Effector memory CD8-positive, alpha-beta T cell (primary cell): ENCODE measurements around the gene CLEC4M.

Experiments
- ATAC-seq: fragments of 150-1000 bp; cut with Tn5 transposase; replicated peaks from 2 replicates; pipeline ENCODE4 v1.10.0; 2021; ENCODE audit warnings: mild to moderate bottlenecking, moderate library complexity
- DNase-seq, 3 experiments: peaks; one replicate each; pipeline ENCODE4 v3.0.0; 2021
- H3K27ac Mint-ChIP-seq, 2 donors: one replicate each; pipeline ENCODE4 v1.8.0; 2022; ENCODE audit warnings: mild to moderate bottlenecking in 2 of 2, mixed read lengths in 2 of 2, moderate library complexity in 2 of 2
- H3K27me3 Mint-ChIP-seq, 2 donors: one replicate each; pipeline ENCODE4 v1.8.0; 2022; ENCODE audit warnings: mixed read lengths in 2 of 2
- H3K36me3 Mint-ChIP-seq: one replicate; pipeline ENCODE4 v1.8.0; 2022; ENCODE audit warnings: mild to moderate bottlenecking, moderate library complexity, mixed read lengths; ENCODE audit not compliant: insufficient read depth
- H3K4me1 Mint-ChIP-seq, 2 donors: one replicate each; pipeline ENCODE4 v1.8.0; 2022; ENCODE audit warnings: low read depth in 2 of 2, mixed read lengths in 2 of 2
- H3K4me3 Mint-ChIP-seq, 2 donors: one replicate each; pipeline ENCODE4 v1.8.0; 2022; ENCODE audit warnings: mild to moderate bottlenecking in 2 of 2, mixed read lengths in 2 of 2, moderate library complexity in 2 of 2
- H3K9me3 Mint-ChIP-seq, 2 donors: one replicate each; pipeline ENCODE4 v1.8.0; 2022; ENCODE audit warnings: mixed read lengths in 2 of 2
- total RNA-seq, 9 experiments: gene quantifications; one replicate each; lab custom pipeline; 2026; lab: John Stamatoyannopoulos, UW

The CLEC4M gene
- total RNA-seq = 0 to 0.13 (median 0) reads per million in 9 experiments

GRCh38 chr19:7762719-7763293, at the start of gene CLEC4M:
CLEC4M (plus strand) TSS chr19:7763243; CDS start chr19:7763267, 24 bp downstream.
- no peaks in the 10 kb centered on the region for H3K4me1 Mint-ChIP-seq
- H3K36me3 Mint-ChIP-seq = peaks cover 9% of the 10 kb centered on the region
- no peak for DNase-seq
- H3K4me3 Mint-ChIP-seq = no peak within 1 kb of the TSS
- H3K9me3 Mint-ChIP-seq = peaks cover 0 to 19% of the 10 kb centered on the region in 2 donors
- H3K27me3 Mint-ChIP-seq = peaks cover 19 to 56% of the 10 kb centered on the region in 2 donors
- no peak for ATAC-seq
- peak within 1 kb of the TSS in 1 of 2 donors; percentile 2 for H3K27ac Mint-ChIP-seq

- Mint-ChIP-seq H3K27me3 (no peaks in the 10 kb centered on the region), H3K4me1 (peaks cover 0 to 6% of the 10 kb centered on the region in 2 donors)
Observed at GRCh38 chr19:7715671-7716070, 47.4 kb upstream of the CLEC4M start.

DNA sequence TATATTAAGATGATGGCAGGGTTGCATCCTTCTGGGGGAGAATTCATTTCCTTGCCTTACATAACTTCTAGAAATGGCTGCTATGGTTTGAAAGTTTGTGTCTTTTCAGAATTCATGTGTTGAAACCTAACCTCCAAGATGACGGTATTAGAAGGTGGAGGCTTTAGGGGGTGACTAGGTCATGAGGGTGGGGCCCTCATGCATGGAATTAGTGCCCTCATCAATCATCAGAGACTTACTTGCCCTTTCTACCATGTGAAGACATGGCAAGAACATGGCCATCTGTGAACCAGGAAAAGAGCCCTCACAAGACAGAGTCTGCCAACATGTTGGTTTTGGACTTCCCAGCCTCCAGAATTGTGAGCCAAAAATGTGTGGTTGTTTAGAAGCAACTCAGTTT, 46.3 kb upstream of the CLEC4M start:
- no peak for DNase-seq
- no peaks in the 10 kb centered on the region for H3K27me3 Mint-ChIP-seq
- H3K36me3 Mint-ChIP-seq = no peaks in the 10 kb centered on the region
- H3K27ac Mint-ChIP-seq = peak overlapping the region in 1 of 2 donors; percentile 27
- H3K4me3 Mint-ChIP-seq = no peak overlapping the region
- ATAC-seq = no peak
- H3K9me3 Mint-ChIP-seq = peaks cover 0 to 3% of the 10 kb centered on the region in 2 donors
- peaks cover 0 to 6% of the 10 kb centered on the region in 2 donors for H3K4me1 Mint-ChIP-seq

More at GRCh38 chr19:7715671-7716070, 47.4 kb upstream of the CLEC4M start:
- Mint-ChIP-seq H3K4me3 (no peak overlapping the region), H3K36me3 (no peaks in the 10 kb centered on the region), H3K9me3 (peaks cover 0 to 3% of the 10 kb centered on the region in 2 donors), H3K27ac (peak overlapping the region in 1 of 2 donors; percentile 27)
- ATAC-seq (no peak), DNase-seq (no peak)

- Mint-ChIP-seq H3K9me3 (peaks cover 0 to 3% of the 10 kb centered on the region in 2 donors), H3K27ac (peak overlapping the region in 1 of 2 donors; percentile 55), H3K27me3 (peaks cover 0 to 11% of the 10 kb centered on the region in 2 donors), H3K4me1 (peaks cover 0 to 6% of the 10 kb centered on the region in 2 donors), H3K36me3 (no peaks in the 10 kb centered on the region), H3K4me3 (peak overlapping the region in 1 of 2 donors; percentile 52)
- DNase-seq (peak in 1 of 3 experiments; percentile 11), ATAC-seq (peak; percentile 90)
Observed at GRCh38 chr19:7718668-7719067, 44.4 kb upstream of the CLEC4M start.

DNA sequence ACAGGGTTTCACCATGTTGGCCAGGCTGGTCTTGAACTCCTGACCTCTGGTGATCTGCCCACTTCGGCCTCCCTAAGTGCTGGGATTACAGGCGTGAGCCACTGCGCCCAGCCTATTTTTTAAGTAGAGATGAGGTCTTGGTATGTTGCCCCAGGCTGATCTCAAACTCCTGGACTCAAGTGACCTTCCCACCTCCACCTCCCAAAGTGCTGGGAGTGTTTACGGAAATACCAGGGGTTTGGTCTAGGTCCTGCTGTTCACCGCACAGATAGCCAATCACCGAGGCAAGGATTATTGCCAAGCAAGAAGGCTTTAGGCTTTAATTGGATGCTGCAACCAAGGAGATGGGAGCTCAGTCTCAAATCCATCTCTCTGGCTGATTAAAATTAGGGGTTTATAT, 42.7 kb upstream of the CLEC4M start:
- DNase-seq = no peak
- Mint-ChIP-seq H3K27me3 (peaks cover 0 to 25% of the 10 kb centered on the region in 2 donors), H3K36me3 (no peaks in the 10 kb centered on the region), H3K27ac (no peak overlapping the region), H3K4me1 (peaks cover 0 to 6% of the 10 kb centered on the region in 2 donors), H3K4me3 (no peak overlapping the region), H3K9me3 (peaks cover 0 to 3% of the 10 kb centered on the region in 2 donors)
- no peak for ATAC-seq

DNA sequence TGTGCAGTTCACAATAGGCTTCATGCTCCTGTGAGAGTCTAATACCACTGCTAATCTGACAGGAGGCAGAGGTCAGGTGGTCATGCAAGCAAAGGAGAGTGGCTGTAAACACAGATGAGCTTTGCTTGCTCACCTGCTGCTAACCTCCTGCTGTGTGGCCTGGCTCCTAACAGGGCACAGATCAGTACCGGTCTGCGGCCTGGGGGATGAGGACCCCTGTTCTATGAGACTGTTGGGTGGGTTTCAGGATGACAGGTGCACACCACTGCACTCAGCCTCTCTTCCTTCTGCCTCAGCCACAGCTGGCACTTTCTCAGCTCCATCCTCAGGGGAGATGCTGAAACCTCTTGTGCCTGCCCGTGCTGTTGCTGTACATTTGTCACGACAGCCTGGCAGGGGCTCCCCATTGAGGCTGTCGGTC, 40.8 kb upstream of the CLEC4M start:
- H3K27ac Mint-ChIP-seq = no peak overlapping the region
- DNase-seq = no peak
- ATAC-seq = no peak
- H3K36me3 Mint-ChIP-seq = no peaks in the 10 kb centered on the region
- H3K4me1 Mint-ChIP-seq = peaks cover 0 to 6% of the 10 kb centered on the region in 2 donors
- peaks cover 2 to 35% of the 10 kb centered on the region in 2 donors for H3K27me3 Mint-ChIP-seq
- H3K4me3 Mint-ChIP-seq = no peak overlapping the region
- H3K9me3 Mint-ChIP-seq = no peaks in the 10 kb centered on the region

DNA sequence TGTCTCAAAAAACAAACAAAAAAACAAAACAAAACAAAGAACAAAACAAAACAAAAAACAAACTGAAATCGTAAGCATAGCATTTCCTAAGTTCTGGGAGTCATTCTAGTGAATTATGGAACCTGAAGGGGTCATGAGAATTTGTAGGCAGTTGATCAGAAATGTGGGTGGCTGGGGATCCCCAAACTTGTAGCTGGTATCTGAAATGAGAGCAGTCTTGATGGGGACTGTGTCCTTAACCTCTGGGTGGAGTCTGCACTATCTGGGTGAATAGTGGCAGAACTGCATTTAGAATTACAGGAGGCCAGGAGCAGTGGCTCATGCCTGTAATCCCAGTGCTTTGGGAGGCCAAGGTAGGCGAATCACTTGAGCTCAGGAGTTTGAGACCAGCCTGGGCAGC, 37.3 kb upstream of the CLEC4M start:
- H3K36me3 Mint-ChIP-seq = no peaks in the 10 kb centered on the region

DNA sequence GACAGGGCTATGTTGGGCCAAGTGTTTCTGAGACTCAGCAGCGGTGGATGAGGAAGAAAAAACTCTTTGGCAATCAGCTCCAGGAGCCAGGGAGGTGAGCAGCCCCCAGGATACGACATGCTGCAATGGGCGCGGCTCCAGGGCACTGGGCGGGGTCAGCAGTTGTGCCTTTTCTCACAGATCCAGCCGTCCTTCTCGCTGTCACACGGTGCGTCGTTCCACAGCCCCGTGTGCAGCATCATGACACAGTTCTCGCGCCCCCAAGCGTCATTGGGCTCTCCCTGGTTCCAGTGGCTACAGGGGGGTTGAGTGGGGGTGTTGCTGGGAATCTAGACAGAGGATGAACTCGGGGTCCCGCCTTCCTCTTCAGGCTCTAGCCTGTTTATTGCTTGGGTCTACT, 33.8 kb upstream of the CLEC4M start:
- DNase-seq (no peak), ATAC-seq (no peak)
- Mint-ChIP-seq H3K4me3 (no peak overlapping the region), H3K36me3 (no peaks in the 10 kb centered on the region), H3K27ac (no peak overlapping the region), H3K4me1 (peaks cover 4 to 6% of the 10 kb centered on the region in 2 donors), H3K27me3 (peaks cover 44 to 71% of the 10 kb centered on the region in 2 donors), H3K9me3 (no peaks in the 10 kb centered on the region)

More for the DNA sequence above, 37.3 kb upstream of the CLEC4M start:
- DNase-seq (no peak), ATAC-seq (no peak)
- Mint-ChIP-seq H3K27ac (no peak overlapping the region), H3K27me3 (peaks cover 33 to 67% of the 10 kb centered on the region in 2 donors), H3K4me3 (no peak overlapping the region), H3K4me1 (peaks cover 4 to 6% of the 10 kb centered on the region in 2 donors), H3K9me3 (no peaks in the 10 kb centered on the region)

GRCh38 chr19:7729831-7730285, 33.2 kb upstream of the CLEC4M start:
- Mint-ChIP-seq H3K9me3 (no peaks in the 10 kb centered on the region), H3K27ac (no peak overlapping the region), H3K4me3 (peak overlapping the region in 1 of 2 donors; percentile 60), H3K36me3 (no peaks in the 10 kb centered on the region), H3K27me3 (peaks cover 50 to 71% of the 10 kb centered on the region in 2 donors), H3K4me1 (peaks cover 4 to 6% of the 10 kb centered on the region in 2 donors)
- ATAC-seq = no peak
- DNase-seq = no peak

- no peak overlapping the region for H3K27ac Mint-ChIP-seq
- H3K9me3 Mint-ChIP-seq = no peaks in the 10 kb centered on the region
- DNase-seq (no peak), ATAC-seq (no peak)
- peaks cover 4 to 6% of the 10 kb centered on the region in 2 donors for H3K4me1 Mint-ChIP-seq
- H3K27me3 Mint-ChIP-seq = peaks cover 53 to 74% of the 10 kb centered on the region in 2 donors
- H3K4me3 Mint-ChIP-seq = peak overlapping the region in 1 of 2 donors; percentile 60
- H3K36me3 Mint-ChIP-seq = no peaks in the 10 kb centered on the region
Observed at GRCh38 chr19:7730286-7731217, 32.5 kb upstream of the CLEC4M start.

- H3K4me1 Mint-ChIP-seq = peaks cover 4 to 6% of the 10 kb centered on the region in 2 donors
- no peak overlapping the region for H3K27ac Mint-ChIP-seq
- no peaks in the 10 kb centered on the region for H3K36me3 Mint-ChIP-seq
- no peaks in the 10 kb centered on the region for H3K9me3 Mint-ChIP-seq
- ATAC-seq (no peak), DNase-seq (no peak)
- H3K4me3 Mint-ChIP-seq = no peak overlapping the region
- peaks cover 55 to 78% of the 10 kb centered on the region in 2 donors for H3K27me3 Mint-ChIP-seq
Observed at GRCh38 chr19:7731218-7731595, 31.8 kb upstream of the CLEC4M start.

GRCh38 chr19:7731615-7732014, 31.4 kb upstream of the CLEC4M start:
- H3K27ac Mint-ChIP-seq = no peak overlapping the region
- H3K36me3 Mint-ChIP-seq = peaks cover 2% of the 10 kb centered on the region
- H3K4me3 Mint-ChIP-seq = no peak overlapping the region
- no peaks in the 10 kb centered on the region for H3K9me3 Mint-ChIP-seq
- peaks cover 4 to 6% of the 10 kb centered on the region in 2 donors for H3K4me1 Mint-ChIP-seq
- ATAC-seq (no peak), DNase-seq (no peak)
- H3K27me3 Mint-ChIP-seq = peaks cover 59 to 78% of the 10 kb centered on the region in 2 donors

GRCh38 chr19:7732045-7732444, 31.0 kb upstream of the CLEC4M start, which contains the start of gene CLEC4G:
CLEC4G (minus strand) TSS chr19:7732110; CDS start chr19:7732102, 8 bp downstream.
- no peak for DNase-seq
- no peak within 1 kb of the TSS for H3K4me3 Mint-ChIP-seq
- no peak for ATAC-seq
- peaks cover 63 to 78% of the 10 kb centered on the region in 2 donors for H3K27me3 Mint-ChIP-seq
- H3K36me3 Mint-ChIP-seq = peaks cover 3% of the 10 kb centered on the region
- H3K27ac Mint-ChIP-seq = no peak within 1 kb of the TSS
- H3K9me3 Mint-ChIP-seq = no peaks in the 10 kb centered on the region
- H3K4me1 Mint-ChIP-seq = peaks cover 4 to 6% of the 10 kb centered on the region in 2 donors
